MCF 10A (cell line): ENCODE data around the gene RBL1. TPM values are rescaled to one million over a fixed set of nuclear protein-coding genes. Genes with fewer than 3 reads are reported as not detected.

Experiments used
- Bru-seq: library from RNA; stranded (reverse); fragments of 400-500 nt; gene quantifications from one replicate; lab custom pipeline; 2021; lab: Mats Ljungman, UMichigan
- BruChase-seq, 2 experiments: library from RNA; stranded (reverse); fragments of 400-500 nt; gene quantifications; one replicate each; lab custom pipeline; 2021; lab: Mats Ljungman, UMichigan
- BruUV-seq: library from RNA; stranded (reverse); fragments of 400-500 nt; replicated peaks from 2 replicates; lab custom pipeline; 2021; lab: Mats Ljungman, UMichigan
- CTCF ChIA-PET: fragments of 300-600 bp; sonication (Branson Sonifier 250); formaldehyde crosslinking; extraction: SDS; loops from one replicate; lab custom pipeline; 2021; ENCODE audit warnings: antibody characterized with exemption, inconsistent platforms; lab: Yijun Ruan, JAX
- POLR2A ChIA-PET: fragments of 300-600, 350-650 bp; sonication (Branson Sonifier 250); formaldehyde crosslinking; extraction: SDS; loops from one replicate; lab custom pipeline; 2020; ENCODE audit warnings: antibody characterized with exemption, inconsistent platforms; lab: Yijun Ruan, JAX
- DNase-seq: peaks from one replicate; pipeline ENCODE4 v3.0.0-alpha.2; 2018; ENCODE audit not compliant: unreplicated experiment
- H3K27ac Mint-ChIP-seq: one replicate; pipeline ENCODE4 v1.8.0; 2022; ENCODE audit warnings: mild to moderate bottlenecking, low read depth, mixed read lengths; ENCODE audit not compliant: unreplicated experiment
- H3K27me3 Mint-ChIP-seq: one replicate; pipeline ENCODE4 v1.8.0; 2022; ENCODE audit warnings: mixed read lengths; ENCODE audit not compliant: insufficient read depth, unreplicated experiment
- H3K36me3 Mint-ChIP-seq: one replicate; pipeline ENCODE4 v1.8.0; 2022; ENCODE audit warnings: mild to moderate bottlenecking, moderate library complexity, mixed read lengths; ENCODE audit not compliant: insufficient read depth, unreplicated experiment
- H3K4me1 Mint-ChIP-seq: one replicate; pipeline ENCODE4 v1.8.0; 2022; ENCODE audit warnings: mixed read lengths; ENCODE audit not compliant: insufficient read depth, unreplicated experiment
- H3K4me3 Mint-ChIP-seq: one replicate; pipeline ENCODE4 v1.8.0; 2022; ENCODE audit warnings: mild to moderate bottlenecking, moderate library complexity, mixed read lengths; ENCODE audit not compliant: unreplicated experiment
- H3K9me3 Mint-ChIP-seq: one replicate; pipeline ENCODE4 v1.8.0; 2022; ENCODE audit warnings: mixed read lengths; ENCODE audit not compliant: unreplicated experiment
- intact Hi-C: fragments of 100-400 bp; cut with micrococcal nuclease; formaldehyde crosslinking; loops from 2 replicates; pipeline ENCODE4 v1.14.1; 2022
- long read RNA-seq: library from polyadenylated mRNA; stranded (forward); transcript quantifications from one replicate; pipeline ENCODE4 v2.0.0, GENCODE V29; 2022
- total RNA-seq: library from RNA; stranded (reverse); gene quantifications from 2 replicates; pipeline ENCODE4 v1.2.3, GENCODE V29; 2022
- TF ChIP-seq, protein P1 (sequence below): fragments of 200-600 bp; IDR thresholded peaks from one replicate; pipeline ENCODE4 v1.8.0; 2022; ENCODE audit warnings: antibody characterized with exemption, mild to moderate bottlenecking; ENCODE audit not compliant: unreplicated experiment

The RBL1 gene, protein sequence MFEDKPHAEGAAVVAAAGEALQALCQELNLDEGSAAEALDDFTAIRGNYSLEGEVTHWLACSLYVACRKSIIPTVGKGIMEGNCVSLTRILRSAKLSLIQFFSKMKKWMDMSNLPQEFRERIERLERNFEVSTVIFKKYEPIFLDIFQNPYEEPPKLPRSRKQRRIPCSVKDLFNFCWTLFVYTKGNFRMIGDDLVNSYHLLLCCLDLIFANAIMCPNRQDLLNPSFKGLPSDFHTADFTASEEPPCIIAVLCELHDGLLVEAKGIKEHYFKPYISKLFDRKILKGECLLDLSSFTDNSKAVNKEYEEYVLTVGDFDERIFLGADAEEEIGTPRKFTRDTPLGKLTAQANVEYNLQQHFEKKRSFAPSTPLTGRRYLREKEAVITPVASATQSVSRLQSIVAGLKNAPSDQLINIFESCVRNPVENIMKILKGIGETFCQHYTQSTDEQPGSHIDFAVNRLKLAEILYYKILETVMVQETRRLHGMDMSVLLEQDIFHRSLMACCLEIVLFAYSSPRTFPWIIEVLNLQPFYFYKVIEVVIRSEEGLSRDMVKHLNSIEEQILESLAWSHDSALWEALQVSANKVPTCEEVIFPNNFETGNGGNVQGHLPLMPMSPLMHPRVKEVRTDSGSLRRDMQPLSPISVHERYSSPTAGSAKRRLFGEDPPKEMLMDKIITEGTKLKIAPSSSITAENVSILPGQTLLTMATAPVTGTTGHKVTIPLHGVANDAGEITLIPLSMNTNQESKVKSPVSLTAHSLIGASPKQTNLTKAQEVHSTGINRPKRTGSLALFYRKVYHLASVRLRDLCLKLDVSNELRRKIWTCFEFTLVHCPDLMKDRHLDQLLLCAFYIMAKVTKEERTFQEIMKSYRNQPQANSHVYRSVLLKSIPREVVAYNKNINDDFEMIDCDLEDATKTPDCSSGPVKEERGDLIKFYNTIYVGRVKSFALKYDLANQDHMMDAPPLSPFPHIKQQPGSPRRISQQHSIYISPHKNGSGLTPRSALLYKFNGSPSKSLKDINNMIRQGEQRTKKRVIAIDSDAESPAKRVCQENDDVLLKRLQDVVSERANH
- 8.8 and 9.2 TPM in 2 replicates for total RNA-seq
- Bru-seq, nascent RNA = percentile 52 among the genes with signal in this experiment
- BruChase-seq, experiment 1, labeled RNA remaining after a 6-hour chase = percentile 57 among the genes with signal in this experiment
- BruChase-seq, experiment 2, labeled RNA remaining after a 2-hour chase = percentile 51 among the genes with signal in this experiment
- long read RNA-seq, full-length matches to known transcripts = 9 of 14 reads
- long read RNA-seq, partial matches to known transcripts = 1 of 14 reads
- long read RNA-seq, other reads (novel, unspliced or antisense) = 4 of 14 reads

DNA sequence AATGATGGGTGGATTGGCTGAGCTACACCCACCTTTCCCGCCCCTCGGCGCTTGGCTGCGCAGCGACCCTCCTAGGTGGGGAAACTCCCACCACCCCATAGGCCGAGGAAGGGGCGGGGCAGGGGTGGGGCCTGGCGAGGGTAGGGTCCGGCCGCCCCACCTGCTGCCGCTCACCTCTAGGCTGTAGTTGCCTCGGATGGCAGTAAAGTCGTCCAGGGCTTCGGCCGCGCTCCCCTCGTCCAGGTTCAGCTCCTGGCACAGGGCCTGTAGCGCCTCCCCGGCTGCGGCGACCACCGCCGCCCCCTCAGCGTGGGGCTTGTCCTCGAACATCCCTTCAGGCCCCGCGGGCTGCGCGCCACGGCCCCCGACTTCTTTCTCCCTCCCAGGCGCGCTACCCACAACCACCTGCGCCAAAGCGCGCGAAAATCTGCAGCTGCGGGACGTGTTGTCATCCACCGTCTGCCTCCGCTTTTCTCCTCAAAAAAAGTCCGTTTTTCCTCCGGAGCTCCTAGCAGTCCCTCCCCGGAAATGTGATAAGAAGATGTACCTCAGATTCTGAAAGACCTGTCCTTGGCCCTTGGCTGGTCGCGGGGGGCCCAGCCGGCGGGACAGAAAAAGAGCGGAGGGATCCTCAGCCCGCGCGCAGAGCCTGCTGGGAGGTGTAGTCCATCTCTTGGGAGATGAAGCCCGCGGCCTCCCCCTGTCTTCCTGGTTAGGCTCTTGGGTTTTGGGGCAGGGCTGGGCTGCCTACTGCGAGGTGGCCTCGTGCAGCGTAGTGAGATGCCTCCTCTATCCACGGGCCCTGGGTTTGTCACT is at the start of gene RBL1:
RBL1 (minus strand) TSS at position 399 of the 816 bp plus-strand sequence; CDS start at position 330, 69 bp downstream.
- intact Hi-C loops = no loop called here
- H3K4me1 Mint-ChIP-seq = peaks cover 16% of the 10 kb centered on the region
- peaks cover 13% of the 10 kb centered on the region for H3K36me3 Mint-ChIP-seq
- H3K27ac Mint-ChIP-seq = peak within 1 kb of the TSS; percentile 87
- ChIA-PET CTCF (interaction anchor here (0.6 to 2.6 kb wide), 9 partner anchors 13 to 213 kb away, joined by 3 to 13 read pairs (median 4); partner anchors contain the start of genes MROH8 and RPN2), POLR2A (interaction anchor here (0.8 to 2.4 kb wide), 10 partner anchors 9 to 194 kb away, joined by 3 to 33 read pairs (median 5); partner anchors contain the start of genes MROH8 and RPN2)
- TSS peak; percentile 46 for BruUV-seq
- no peaks in the 10 kb centered on the region for H3K9me3 Mint-ChIP-seq
- DNase-seq = peak; percentile 83
- H3K4me3 Mint-ChIP-seq = peak within 1 kb of the TSS; percentile 89
- no peaks in the 10 kb centered on the region for H3K27me3 Mint-ChIP-seq
- TF ChIP-seq, protein P1, sequence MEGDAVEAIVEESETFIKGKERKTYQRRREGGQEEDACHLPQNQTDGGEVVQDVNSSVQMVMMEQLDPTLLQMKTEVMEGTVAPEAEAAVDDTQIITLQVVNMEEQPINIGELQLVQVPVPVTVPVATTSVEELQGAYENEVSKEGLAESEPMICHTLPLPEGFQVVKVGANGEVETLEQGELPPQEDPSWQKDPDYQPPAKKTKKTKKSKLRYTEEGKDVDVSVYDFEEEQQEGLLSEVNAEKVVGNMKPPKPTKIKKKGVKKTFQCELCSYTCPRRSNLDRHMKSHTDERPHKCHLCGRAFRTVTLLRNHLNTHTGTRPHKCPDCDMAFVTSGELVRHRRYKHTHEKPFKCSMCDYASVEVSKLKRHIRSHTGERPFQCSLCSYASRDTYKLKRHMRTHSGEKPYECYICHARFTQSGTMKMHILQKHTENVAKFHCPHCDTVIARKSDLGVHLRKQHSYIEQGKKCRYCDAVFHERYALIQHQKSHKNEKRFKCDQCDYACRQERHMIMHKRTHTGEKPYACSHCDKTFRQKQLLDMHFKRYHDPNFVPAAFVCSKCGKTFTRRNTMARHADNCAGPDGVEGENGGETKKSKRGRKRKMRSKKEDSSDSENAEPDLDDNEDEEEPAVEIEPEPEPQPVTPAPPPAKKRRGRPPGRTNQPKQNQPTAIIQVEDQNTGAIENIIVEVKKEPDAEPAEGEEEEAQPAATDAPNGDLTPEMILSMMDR = no peak

DNA sequence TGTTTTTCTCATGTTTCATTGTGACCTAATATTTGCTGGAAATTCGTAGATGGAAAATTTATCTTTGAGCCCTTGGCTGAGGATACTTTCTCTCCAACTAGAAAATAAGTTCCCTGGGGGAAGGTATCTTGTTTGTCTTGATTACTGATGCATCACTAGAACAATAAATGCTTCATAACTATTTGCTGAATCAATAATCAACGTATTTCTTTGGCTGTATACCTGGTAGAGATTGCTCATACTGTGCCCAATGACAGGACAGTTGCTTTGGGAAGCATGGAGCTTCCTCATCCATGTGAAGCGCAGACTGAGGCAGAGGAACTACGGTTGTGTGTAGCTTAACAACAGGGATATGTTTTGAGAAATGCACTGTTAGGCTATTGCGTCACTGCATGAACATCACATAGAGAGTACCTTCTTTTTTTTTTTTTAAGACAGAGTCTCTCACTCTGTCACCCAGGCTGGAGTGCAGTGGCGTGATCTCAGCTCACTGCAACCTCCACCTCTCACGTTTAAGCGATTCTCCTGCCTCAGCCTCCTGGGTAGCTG is 49.1 kb upstream of the RBL1 start:
- peaks cover 6% of the 10 kb centered on the region for H3K4me1 Mint-ChIP-seq
- peak; percentile 3 for DNase-seq
- no peak overlapping the region for H3K4me3 Mint-ChIP-seq
- H3K9me3 Mint-ChIP-seq = no peaks in the 10 kb centered on the region
- CTCF ChIA-PET = interaction anchor here (0.6 to 1.8 kb wide), 3 partner anchors 11 to 465 kb away, joined by 3 to 5 read pairs (median 4); no protein-coding TSS in a partner anchor
- POLR2A ChIA-PET = no interaction called here
- no peaks in the 10 kb centered on the region for H3K27me3 Mint-ChIP-seq
- H3K36me3 Mint-ChIP-seq = no peaks in the 10 kb centered on the region
- no TSS peak for BruUV-seq
- intact Hi-C loops = no loop called here
- TF ChIP-seq, protein P1 = no peak
- H3K27ac Mint-ChIP-seq = no peak overlapping the region

DNA sequence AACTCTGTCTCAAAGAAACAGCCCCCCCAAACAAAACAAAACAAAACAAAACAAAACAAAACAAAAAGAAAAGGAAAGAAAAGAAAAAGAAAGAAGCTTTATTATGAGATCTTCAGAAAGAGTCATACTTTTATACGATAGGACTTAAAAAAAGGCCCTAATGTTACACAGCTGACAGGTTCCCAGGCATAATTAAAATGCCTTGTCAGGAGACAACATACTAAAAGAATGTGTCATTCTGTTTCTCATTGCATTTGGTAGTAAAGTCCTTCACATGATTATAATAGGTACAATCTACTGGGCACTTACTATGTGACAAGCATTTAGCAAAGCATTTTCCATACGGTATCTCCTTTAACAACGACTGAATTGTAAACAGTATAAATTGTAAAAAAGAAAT is 46.9 kb upstream of the RBL1 start:
- H3K36me3 Mint-ChIP-seq = no peaks in the 10 kb centered on the region
- intact Hi-C loops = no loop called here
- no peaks in the 10 kb centered on the region for H3K9me3 Mint-ChIP-seq
- H3K4me1 Mint-ChIP-seq = peaks cover 6% of the 10 kb centered on the region
- DNase-seq = peak; percentile 15
- no peak overlapping the region for H3K27ac Mint-ChIP-seq
- H3K27me3 Mint-ChIP-seq = no peaks in the 10 kb centered on the region
- TF ChIP-seq, protein P1 = no peak
- ChIA-PET CTCF (no interaction called here), POLR2A (no interaction called here)
- BruUV-seq = no TSS peak
- H3K4me3 Mint-ChIP-seq = peak overlapping the region; percentile 40
